Naive thymus-derived CD4-positive, alpha-beta T cell (primary cell): ENCODE results near the gene LILRB4. TPM values are rescaled to one million over a fixed set of nuclear protein-coding genes. Genes with fewer than 3 reads are reported as not detected.
A peak's percentile ranks its signal among the peaks of the same experiment; 100 is the strongest.

Experiments used
- ATAC-seq: fragments of 150-1000 bp; cut with Tn5 transposase; 2 replicates; pipeline ENCODE4 v1.10.0; 2021; ENCODE audit warnings: mild to moderate bottlenecking, moderate library complexity
- CTCF ChIA-PET: fragments of 350-600 bp; sonication (Branson Sonifier 250); formaldehyde crosslinking; loops from one replicate; lab custom pipeline; 2021; ENCODE audit warnings: antibody characterized with exemption; lab: Charles Lee
- POLR2A ChIA-PET: fragments of 350-600 bp; sonication (Branson Sonifier 250); formaldehyde crosslinking; loops from one replicate; lab custom pipeline; 2021; ENCODE audit warnings: antibody characterized with exemption, inconsistent platforms; lab: Charles Lee
- DNase-seq, 9 donors: peaks; one replicate each; pipeline versions ENCODE4 v3.0.0 to v3.0.0-alpha.2; 2020 to 2022; ENCODE audit warnings: mixed read lengths in 1 of 9
- H3K27ac ChIP-seq: one replicate; pipeline ENCODE4 v1.7.0; 2013; ENCODE audit warnings: mild to moderate bottlenecking, low read depth, low read length, moderate library complexity
- H3K27me3 ChIP-seq, 2 donors: one replicate each; pipeline ENCODE4 v1.7.0; 2013; ENCODE audit warnings: low read length in 2 of 2, mild to moderate bottlenecking in 2 of 2, moderate library complexity in 2 of 2; ENCODE audit not compliant: control insufficient read depth in 2 of 2, insufficient read depth in 2 of 2
- H3K36me3 ChIP-seq, 3 experiments: 1 replicate in 2 of 3; 2 replicates in 1 of 3; pipeline ENCODE4 v1.7.0; 2013; ENCODE audit warnings: low read length in 3 of 3, mild to moderate bottlenecking in 3 of 3, moderate library complexity in 1 of 3; ENCODE audit not compliant: insufficient read depth in 3 of 3, control insufficient read depth in 2 of 3
- H3K4me1 ChIP-seq, 2 donors: one replicate each; pipeline ENCODE4 v1.7.0; 2013; ENCODE audit warnings: low read length in 2 of 2, mild to moderate bottlenecking in 2 of 2, moderate library complexity in 1 of 2; ENCODE audit not compliant: control insufficient read depth in 2 of 2, insufficient read depth in 2 of 2
- H3K4me3 ChIP-seq: 2 replicates; pipeline ENCODE4 v1.7.0; 2013; ENCODE audit warnings: mild to moderate bottlenecking, low read length
- H3K9me3 ChIP-seq, 3 experiments: 1 replicate in 2 of 3; 2 replicates in 1 of 3; pipeline ENCODE4 v1.7.0; 2013; ENCODE audit warnings: low read length in 3 of 3; ENCODE audit not compliant: control insufficient read depth in 2 of 3
- H3K27ac Mint-ChIP-seq, 9 donors: one replicate each; pipeline ENCODE4 v1.8.0; 2020 to 2022; ENCODE audit warnings: mixed read lengths in 9 of 9, mild to moderate bottlenecking in 8 of 9, moderate library complexity in 5 of 9, inconsistent platforms in 2 of 9
- H3K27me3 Mint-ChIP-seq, 5 donors: one replicate each; pipeline ENCODE4 v1.8.0; 2021 to 2022; ENCODE audit warnings: mixed read lengths in 5 of 5, mild to moderate bottlenecking in 1 of 5
- H3K36me3 Mint-ChIP-seq, 5 donors: one replicate each; pipeline ENCODE4 v1.8.0; 2020 to 2022; ENCODE audit warnings: mixed read lengths in 5 of 5, mild to moderate bottlenecking in 3 of 5, inconsistent platforms in 1 of 5
- H3K4me1 Mint-ChIP-seq, 7 donors: one replicate each; pipeline ENCODE4 v1.8.0; 2020 to 2022; ENCODE audit warnings: mixed read lengths in 7 of 7, mild to moderate bottlenecking in 3 of 7, inconsistent platforms in 1 of 7
- H3K4me3 Mint-ChIP-seq, 10 donors: one replicate each; pipeline ENCODE4 v1.8.0; 2020 to 2022; ENCODE audit warnings: mild to moderate bottlenecking in 10 of 10, mixed read lengths in 10 of 10, moderate library complexity in 6 of 10, inconsistent platforms in 2 of 10
- H3K9me3 Mint-ChIP-seq, 11 donors: one replicate each; pipeline ENCODE4 v1.8.0; 2020 to 2022; ENCODE audit warnings: mixed read lengths in 11 of 11, mild to moderate bottlenecking in 4 of 11, inconsistent platforms in 1 of 11, moderate library complexity in 1 of 11
- intact Hi-C, 2 donors: fragments of 100-400 bp; cut with micrococcal nuclease; formaldehyde crosslinking; loops; one replicate each; pipeline ENCODE4 v1.15.1; 2023
- polyA plus RNA-seq, 2 donors: library from polyadenylated mRNA; unstranded; fragments of 300-500 nt; fragmentation: Illumina TruSeq; gene quantifications; one replicate each; pipeline ENCODE4 v1.2.3, GENCODE V29; 2021
- total RNA-seq, 6 experiments: library from RNA in 5 of 6; stranded (reverse) in 5 of 6; gene quantifications; 1 replicate in 5 of 6; 2 replicates in 1 of 6; pipeline ENCODE4 v1.2.3 and lab custom pipeline; 2021 to 2026

LILRB4 gene
- total and polyA plus RNA-seq, 7 experiments from 2014 or later: 0.15 to 20.2 (median 2.5) TPM; not detected in 2

DNA sequence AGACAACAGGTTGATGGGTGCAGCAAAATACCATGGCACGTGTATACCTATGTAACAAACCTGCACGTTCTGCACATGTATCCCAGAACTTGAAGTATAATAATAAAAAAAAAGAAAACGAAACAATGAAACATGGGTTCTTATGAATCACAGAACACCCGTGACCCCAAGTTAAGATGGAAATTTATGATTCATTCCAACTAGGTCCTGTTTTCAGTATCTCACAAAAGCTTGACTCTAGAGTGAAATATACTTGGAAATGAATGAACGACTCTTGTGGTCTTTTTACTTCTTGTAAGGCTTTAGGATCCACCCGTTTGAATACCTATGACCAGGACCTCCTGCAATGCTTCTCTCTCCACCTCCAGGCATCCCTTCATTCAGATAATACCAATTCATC lies 3.5 kb upstream of the LILRB4 start:
- ChIA-PET CTCF (interaction anchor here (0.7 kb wide), 1 partner anchor 23 kb away, joined by 3 read pairs; no protein-coding TSS in a partner anchor), POLR2A (no interaction called here)
- intact Hi-C loops: loop anchor here in 1 of 2 donors (10.0 kb wide), 1 partner anchor 476 kb away; no protein-coding TSS in a partner anchor
- Histone ChIP-seq H3K36me3 (no peaks in the 10 kb centered on the region), H3K4me1 (no peaks in the 10 kb centered on the region), H3K27ac (no peak overlapping the region), H3K27me3 (peaks cover 0 to 5% of the 10 kb centered on the region in 2 donors), H3K9me3 (no peaks in the 10 kb centered on the region), H3K4me3 (no peak overlapping the region)
- no peak for DNase-seq
- ATAC-seq: no peak
- no peak overlapping the region for H3K4me3 Mint-ChIP-seq
- H3K4me1 Mint-ChIP-seq: peaks cover 0 to 3% (median 0%) of the 10 kb centered on the region in 7 donors
- H3K27me3 Mint-ChIP-seq: peaks cover 0 to 48% (median 39%) of the 10 kb centered on the region in 5 donors
- no peak overlapping the region for H3K27ac Mint-ChIP-seq
- H3K9me3 Mint-ChIP-seq: peaks cover 0 to 5% (median 0%) of the 10 kb centered on the region in 11 donors
- no peaks in the 10 kb centered on the region for H3K36me3 Mint-ChIP-seq

GRCh38 chr19:54660306-54660705 lies 2.5 kb upstream of the LILRB4 start:
- peaks cover 0 to 5% (median 0%) of the 10 kb centered on the region in 11 donors for H3K9me3 Mint-ChIP-seq
- Histone ChIP-seq H3K9me3 (no peaks in the 10 kb centered on the region), H3K4me3 (no peak overlapping the region), H3K27ac (no peak overlapping the region), H3K4me1 (no peaks in the 10 kb centered on the region), H3K27me3 (peaks cover 0 to 5% of the 10 kb centered on the region in 2 donors), H3K36me3 (no peaks in the 10 kb centered on the region)
- DNase-seq (no peak), ATAC-seq (no peak)
- H3K27ac Mint-ChIP-seq: no peak overlapping the region
- ChIA-PET CTCF (no interaction called here), POLR2A (no interaction called here)
- intact Hi-C loops: no loop called here
- H3K4me1 Mint-ChIP-seq: peaks cover 0 to 3% (median 0%) of the 10 kb centered on the region in 7 donors
- H3K27me3 Mint-ChIP-seq: peaks cover 0 to 48% (median 42%) of the 10 kb centered on the region in 5 donors
- no peaks in the 10 kb centered on the region for H3K36me3 Mint-ChIP-seq
- no peak overlapping the region for H3K4me3 Mint-ChIP-seq

DNA sequence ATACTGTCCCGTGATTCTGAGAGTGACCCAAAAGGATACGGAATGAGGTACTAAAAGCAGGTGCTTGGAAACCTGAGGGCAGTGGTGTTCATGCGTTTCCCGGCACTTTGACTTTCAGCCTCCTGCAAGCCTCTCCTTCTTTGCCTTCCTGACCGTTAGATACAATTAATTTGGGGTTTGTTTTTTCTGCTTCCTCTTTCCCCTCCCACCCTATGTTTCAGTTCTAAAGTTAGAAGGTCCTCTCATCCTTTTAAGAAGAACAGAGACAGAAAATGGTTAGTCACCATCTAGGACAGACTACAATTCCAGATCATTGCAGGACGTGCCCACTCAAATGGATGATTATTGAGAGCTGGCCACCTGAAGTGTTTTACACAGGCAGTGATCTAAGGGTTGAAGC lies 1.8 kb upstream of the LILRB4 start:
- no peaks in the 10 kb centered on the region for H3K36me3 ChIP-seq
- peaks cover 0 to 5% of the 10 kb centered on the region in 2 donors for H3K27me3 ChIP-seq
- H3K4me1 Mint-ChIP-seq: peaks cover 0 to 3% (median 0%) of the 10 kb centered on the region in 7 donors
- no peak overlapping the region for H3K27ac ChIP-seq
- POLR2A ChIA-PET: no interaction called here
- intact Hi-C loops: no loop called here
- no peak overlapping the region for H3K4me3 ChIP-seq
- DNase-seq (no peak), ATAC-seq (peak; percentile 30)
- H3K9me3 Mint-ChIP-seq: peaks cover 0 to 5% (median 0%) of the 10 kb centered on the region in 11 donors
- peaks cover 0 to 45% (median 42%) of the 10 kb centered on the region in 5 donors for H3K27me3 Mint-ChIP-seq
- no peaks in the 10 kb centered on the region for H3K4me1 ChIP-seq
- no peaks in the 10 kb centered on the region for H3K9me3 ChIP-seq
- H3K27ac Mint-ChIP-seq: no peak overlapping the region
- no peak overlapping the region for H3K4me3 Mint-ChIP-seq
- CTCF ChIA-PET: no interaction called here
- peaks cover 0 to under 1% (median 0%) of the 10 kb centered on the region in 5 donors for H3K36me3 Mint-ChIP-seq

DNA sequence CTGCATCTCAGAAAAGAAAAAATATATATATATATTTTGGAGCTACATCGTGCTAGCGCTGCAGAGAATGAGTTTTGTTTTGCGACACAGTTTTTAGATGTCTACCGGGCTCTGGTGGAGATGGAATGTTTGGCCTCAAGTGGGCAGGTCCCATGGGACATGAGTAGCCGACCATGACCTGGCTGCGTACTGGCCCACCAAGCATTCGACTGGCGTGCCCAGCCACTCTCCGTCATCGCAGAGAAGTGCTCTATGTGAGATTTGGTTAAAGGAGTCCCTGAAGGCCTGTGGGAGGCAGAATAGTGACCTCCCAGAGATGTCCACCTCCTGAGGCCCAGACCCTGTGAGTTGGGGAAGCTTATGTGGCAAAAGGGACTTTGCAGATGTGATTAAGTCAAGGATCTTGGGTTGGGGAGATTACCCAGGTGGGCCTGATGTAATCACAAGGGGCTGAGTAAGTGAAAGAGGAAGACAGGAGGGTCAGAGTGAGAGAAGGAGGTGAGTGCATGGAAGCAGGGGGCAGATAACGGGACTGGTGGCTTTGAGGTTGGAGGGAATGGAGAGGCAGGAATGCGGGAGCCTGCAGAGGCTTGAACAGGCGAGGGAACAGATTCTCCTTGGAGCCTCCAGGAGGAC lies 821 bp upstream of the LILRB4 start:
- H3K27ac ChIP-seq: no peak overlapping the region

GRCh38 chr19:54665530-54665929 lies 2.7 kb downstream of the LILRB4 start:
- CTCF ChIA-PET: no interaction called here
- Histone ChIP-seq H3K27ac (no peak overlapping the region), H3K4me1 (no peaks in the 10 kb centered on the region), H3K9me3 (peaks cover 0 to 9% (median 0%) of the 10 kb centered on the region in 3 experiments), H3K36me3 (no peaks in the 10 kb centered on the region), H3K27me3 (no peaks in the 10 kb centered on the region), H3K4me3 (no peak overlapping the region)
- H3K27me3 Mint-ChIP-seq: peaks cover 3 to 32% (median 24%) of the 10 kb centered on the region in 5 donors
- H3K4me1 Mint-ChIP-seq: peaks cover 0 to 3% (median 0%) of the 10 kb centered on the region in 7 donors
- no peak for DNase-seq
- no peak overlapping the region for H3K27ac Mint-ChIP-seq
- POLR2A ChIA-PET: no interaction called here
- H3K9me3 Mint-ChIP-seq: peaks cover 2 to 26% (median 12%) of the 10 kb centered on the region in 11 donors
- no peak overlapping the region for H3K4me3 Mint-ChIP-seq
- ATAC-seq: no peak
- peaks cover 0 to 9% (median 0%) of the 10 kb centered on the region in 5 donors for H3K36me3 Mint-ChIP-seq
- intact Hi-C loops: no loop called here

More for the DNA sequence above, 821 bp upstream of the LILRB4 start:
- H3K9me3 Mint-ChIP-seq: peaks cover 0 to 8% (median 0%) of the 10 kb centered on the region in 11 donors
- ChIA-PET CTCF (no interaction called here), POLR2A (no interaction called here)
- H3K27me3 Mint-ChIP-seq: peaks cover 0 to 42% (median 39%) of the 10 kb centered on the region in 5 donors
- no peaks in the 10 kb centered on the region for H3K4me1 ChIP-seq
- H3K27me3 ChIP-seq: peaks cover 0 to 5% of the 10 kb centered on the region in 2 donors
- ATAC-seq (no peak), DNase-seq (no peak)
- H3K27ac Mint-ChIP-seq: no peak overlapping the region
- peaks cover 0 to 6% (median 0%) of the 10 kb centered on the region in 5 donors for H3K36me3 Mint-ChIP-seq
- H3K4me3 ChIP-seq: no peak overlapping the region
- H3K4me1 Mint-ChIP-seq: peaks cover 0 to 3% (median 0%) of the 10 kb centered on the region in 7 donors
- no peaks in the 10 kb centered on the region for H3K9me3 ChIP-seq
- no peak overlapping the region for H3K4me3 Mint-ChIP-seq
- no peaks in the 10 kb centered on the region for H3K36me3 ChIP-seq
- intact Hi-C loops: no loop called here

- peaks cover 0 to 3% (median 0%) of the 10 kb centered on the region in 7 donors for H3K4me1 Mint-ChIP-seq
- Histone ChIP-seq H3K4me1 (no peaks in the 10 kb centered on the region), H3K27ac (no peak overlapping the region), H3K27me3 (no peaks in the 10 kb centered on the region), H3K9me3 (peaks cover 0 to 9% (median 0%) of the 10 kb centered on the region in 3 experiments), H3K4me3 (no peak overlapping the region), H3K36me3 (no peaks in the 10 kb centered on the region)
- no peak for ATAC-seq
- DNase-seq: no peak
- POLR2A ChIA-PET: no interaction called here
- peaks cover 0 to 9% (median 0%) of the 10 kb centered on the region in 5 donors for H3K36me3 Mint-ChIP-seq
- CTCF ChIA-PET: interaction anchor here (0.7 kb wide), 1 partner anchor 492 kb away, joined by 3 read pairs; no protein-coding TSS in a partner anchor
- peaks cover 6 to 27% (median 22%) of the 10 kb centered on the region in 5 donors for H3K27me3 Mint-ChIP-seq
- H3K27ac Mint-ChIP-seq: no peak overlapping the region
- no peak overlapping the region for H3K4me3 Mint-ChIP-seq
- intact Hi-C loops: no loop called here
- H3K9me3 Mint-ChIP-seq: peaks cover 2 to 26% (median 12%) of the 10 kb centered on the region in 11 donors
Measured at GRCh38 chr19:54667217-54667616, 4.4 kb downstream of the LILRB4 start.
